Measurements from ENCODE around the gene HK3. TPM values are rescaled to one million over a fixed set of nuclear protein-coding genes. Genes with fewer than 3 reads are reported as not detected.

Gene HK3
- polyA plus RNA-seq (0.62 and 7.8 TPM in 2 replicates), polyA minus RNA-seq (0.35 TPM in 1 of 2 replicates, not detected in the other)

- TF ChIP-seq MXI1 (conservative IDR thresholded peaks at IDR 0.05; ENCODE audit: poor library complexity, severe bottlenecking) (no peak), REST (IDR thresholded peaks at IDR 0.05; ENCODE audit: borderline replicate concordance) (no peak), POLR2AphosphoS5 (IDR thresholded peaks at IDR 0.05) (no peak), CTCF (IDR thresholded peaks at IDR 0.05; ENCODE audit: poor library complexity, severe bottlenecking) (no peak), RAD21 (conservative IDR thresholded peaks at IDR 0.05) (no peak), TAF1 (IDR thresholded peaks at IDR 0.05; ENCODE audit: low read depth) (no peak), EZH2 (IDR thresholded peaks at IDR 0.05; ENCODE audit: borderline replicate concordance, insufficient read depth, low read length, poor library complexity, severe bottlenecking) (no peak), SMC3 (conservative IDR thresholded peaks at IDR 0.05; ENCODE audit: poor library complexity) (no peak), EP300 (conservative IDR thresholded peaks at IDR 0.05; ENCODE audit: poor library complexity, severe bottlenecking) (no peak)
- no peaks in the 10 kb centered on the region for H3K36me3 ChIP-seq (ENCODE audit: insufficient read depth, low read length)
- no peaks in the 10 kb centered on the region for H3K27me3 ChIP-seq (ENCODE audit: insufficient read depth, low read depth, low read length)
- no peaks in the 10 kb centered on the region for H3K79me2 ChIP-seq (replicated peaks; ENCODE audit: insufficient read depth, low read length)
- H3K4me3 ChIP-seq (ENCODE audit: low read length), result no peak within 1 kb of the TSS
- no peaks in the 10 kb centered on the region for H4K20me1 ChIP-seq (ENCODE audit: insufficient read depth)
- H3K9me3 ChIP-seq (ENCODE audit: low read length), result no peaks in the 10 kb centered on the region
- no peak within 1 kb of the TSS for H3K27ac ChIP-seq (ENCODE audit: low read length)
- no peak within 1 kb of the TSS for H2AFZ ChIP-seq (ENCODE audit: low read depth, low read length)
- no peak within 1 kb of the TSS for H3K4me2 ChIP-seq (ENCODE audit: low read length)
- H3K9me2 ChIP-seq (ENCODE audit: insufficient read depth, low read length), result no peaks in the 10 kb centered on the region
- H3F3A ChIP-seq (ENCODE audit: insufficient read depth, low read length, poor library complexity, severe bottlenecking), result no peaks in the 10 kb centered on the region
- H3K9ac ChIP-seq (ENCODE audit: low read length), result no peak within 1 kb of the TSS
These were observed at the start of gene HK3 for GRCh38 chr5:176899296-176899891. Gene HK3 (minus strand): TSS chr5:176899346. CDS start chr5:176896159, 3,187 bp downstream.

- Histone ChIP-seq H3K27ac (ENCODE audit: low read length) (no peak overlapping the region), H3K9me2 (ENCODE audit: insufficient read depth, low read length) (no peaks in the 10 kb centered on the region), H3K36me3 (ENCODE audit: insufficient read depth, low read length) (no peaks in the 10 kb centered on the region)
These were observed 49.3 kb upstream of the HK3 start for GRCh38 chr5:176948458-176948857.

More at GRCh38 chr5:176948458-176948857, 49.3 kb upstream of the HK3 start:
- no peak overlapping the region for H3K4me2 ChIP-seq (ENCODE audit: low read length)
- no peaks in the 10 kb centered on the region for H3K9me3 ChIP-seq (ENCODE audit: low read length)
- no peak overlapping the region for H2AFZ ChIP-seq (ENCODE audit: low read depth, low read length)
- no peak overlapping the region for H3K9ac ChIP-seq (ENCODE audit: low read length)
- H3F3A ChIP-seq (ENCODE audit: insufficient read depth, low read length, poor library complexity, severe bottlenecking), result no peaks in the 10 kb centered on the region
- H4K20me1 ChIP-seq (ENCODE audit: insufficient read depth), result no peaks in the 10 kb centered on the region
- no peaks in the 10 kb centered on the region for H3K79me2 ChIP-seq (replicated peaks; ENCODE audit: insufficient read depth, low read length)
- no peak for TF ChIP-seq EP300 (conservative IDR thresholded peaks at IDR 0.05; ENCODE audit: poor library complexity, severe bottlenecking)
- TF ChIP-seq EZH2 (IDR thresholded peaks at IDR 0.05; ENCODE audit: borderline replicate concordance, insufficient read depth, low read length, poor library complexity, severe bottlenecking), result no peak
- TF ChIP-seq RAD21 (conservative IDR thresholded peaks at IDR 0.05), result no peak
- TF ChIP-seq POLR2AphosphoS5 (IDR thresholded peaks at IDR 0.05), result no peak
- no peak for TF ChIP-seq TAF1 (IDR thresholded peaks at IDR 0.05; ENCODE audit: low read depth)
- TF ChIP-seq MXI1 (conservative IDR thresholded peaks at IDR 0.05; ENCODE audit: poor library complexity, severe bottlenecking), result no peak
- no peak for TF ChIP-seq SMC3 (conservative IDR thresholded peaks at IDR 0.05; ENCODE audit: poor library complexity)
- no peak for TF ChIP-seq REST (IDR thresholded peaks at IDR 0.05; ENCODE audit: borderline replicate concordance)
- no peak for TF ChIP-seq CTCF (IDR thresholded peaks at IDR 0.05; ENCODE audit: poor library complexity, severe bottlenecking)
- no peak overlapping the region for H3K4me3 ChIP-seq (ENCODE audit: low read length)
- H3K27me3 ChIP-seq (ENCODE audit: insufficient read depth, low read depth, low read length), result no peaks in the 10 kb centered on the region

Measured in neural cell (in vitro differentiated cells).